HEK293 (cell line): ENCODE measurements around the gene KATNAL1.

ENCODE experiments used
- CTCF ChIA-PET: fragments of 350-600 bp; formaldehyde crosslinking; extraction: SDS; loops from one replicate; lab custom pipeline; 2021; ENCODE audit warnings: antibody characterized with exemption; lab: Yijun Ruan, JAX
- POLR2A ChIA-PET: fragments of 300-600 bp; formaldehyde crosslinking; extraction: SDS; loops from one replicate; lab custom pipeline; 2020; ENCODE audit warnings: antibody characterized with exemption, inconsistent platforms; lab: Yijun Ruan, JAX
- H3K27ac ChIP-seq: fragments of 200-500 bp; sonication (Bioruptor generic); 2 replicates; pipeline ENCODE4 v1.5.1; 2014; ENCODE audit warnings: low read depth, low read length, control low read depth, inconsistent platforms; ENCODE audit errors: extremely low read depth
- H3K36me3 ChIP-seq, 2 experiments: fragments of 200-500 bp in 1 of 2; sonication (Bioruptor generic) in 1 of 2; 1 replicate in 1 of 2; 2 replicates in 1 of 2; pipeline ENCODE4 v1.5.1; 2014 to 2017; ENCODE audit warnings: inconsistent platforms in 2 of 2, low read length in 2 of 2; ENCODE audit not compliant: control insufficient read depth in 2 of 2, insufficient read depth in 1 of 2
- H3K4me1 ChIP-seq: fragments of 200-500 bp; sonication (Bioruptor generic); 2 replicates; pipeline ENCODE4 v1.5.1; 2014; ENCODE audit warnings: mild to moderate bottlenecking, low read length, inconsistent platforms; ENCODE audit not compliant: control insufficient read depth, insufficient read depth
- H3K4me3 ChIP-seq: 2 replicates; pipeline ENCODE4 v1.5.1; 2011; ENCODE audit warnings: low read depth, mild to moderate bottlenecking, control low read depth, low read length, moderate library complexity
- H3K9me3 ChIP-seq: fragments of 200-500 bp; sonication (Bioruptor generic); 2 replicates; pipeline ENCODE4 v1.5.1; 2014; ENCODE audit warnings: low read depth, low read length, inconsistent platforms; ENCODE audit not compliant: control insufficient read depth, insufficient read depth
- EGR2 ChIP-seq: fragments of 450-650 bp; formaldehyde crosslinking; IDR thresholded peaks from 2 replicates; pipeline ENCODE4 v1.5.1; 2016; ENCODE audit warnings: low read depth, missing biosample characterization, missing genetic modification characterization
- GLIS1 ChIP-seq: fragments of 450-650 bp; formaldehyde crosslinking; IDR thresholded peaks from 2 replicates; pipeline ENCODE4 v1.5.1; 2016; ENCODE audit warnings: missing biosample characterization, missing genetic modification characterization
- HOXD13 ChIP-seq: sonication (generic); formaldehyde crosslinking; IDR thresholded peaks from 2 replicates; pipeline ENCODE4 v1.8.0; 2022; ENCODE audit warnings: missing genetic modification reagents, borderline replicate concordance
- KLF17 ChIP-seq: fragments of 450-650 bp; formaldehyde crosslinking; IDR thresholded peaks from 2 replicates; pipeline ENCODE4 v1.5.1; 2016; ENCODE audit warnings: missing biosample characterization, missing genetic modification characterization
- MEIS1 ChIP-seq: sonication (generic); formaldehyde crosslinking; IDR thresholded peaks from 2 replicates; pipeline ENCODE4 v1.8.1; 2022; ENCODE audit warnings: missing genetic modification reagents, mild to moderate bottlenecking, borderline replicate concordance
- SCRT2 ChIP-seq: fragments of 450-650 bp; formaldehyde crosslinking; IDR thresholded peaks from 2 replicates; pipeline ENCODE4 v1.5.1; 2016; ENCODE audit warnings: missing biosample characterization, missing genetic modification characterization
- SP7 ChIP-seq: fragments of 450-650 bp; formaldehyde crosslinking; IDR thresholded peaks from 2 replicates; pipeline ENCODE4 v1.5.1; 2016; ENCODE audit warnings: missing biosample characterization, missing genetic modification characterization
- ZFP37 ChIP-seq: fragments of 450-650 bp; formaldehyde crosslinking; IDR thresholded peaks from 2 replicates; pipeline ENCODE4 v1.5.1; 2016; ENCODE audit warnings: missing biosample characterization, missing genetic modification characterization
- ZFP69B ChIP-seq: fragments of 450-650 bp; formaldehyde crosslinking; IDR thresholded peaks from 2 replicates; pipeline ENCODE4 v1.5.1; 2016; ENCODE audit warnings: missing biosample characterization, missing genetic modification characterization
- ZNF132 ChIP-seq: fragments of 450-650 bp; formaldehyde crosslinking; IDR thresholded peaks from 2 replicates; pipeline ENCODE4 v1.5.1; 2017; ENCODE audit warnings: missing biosample characterization, missing genetic modification characterization, borderline replicate concordance
- ZNF184 ChIP-seq: fragments of 450-650 bp; IDR thresholded peaks from 2 replicates; pipeline ENCODE4 v1.5.1; 2018; ENCODE audit warnings: missing biosample characterization, mild to moderate bottlenecking, missing genetic modification characterization
- ZNF274 ChIP-seq, 2 experiments: fragments of 200-500 bp in 1 of 2; fragments of 450-650 bp in 1 of 2; sonication (Bioruptor generic) in 1 of 2; formaldehyde crosslinking in 1 of 2; IDR thresholded peaks; 2 replicates each; pipeline versions ENCODE4 v1.5.1 to v1.6.1; 2014 to 2016; ENCODE audit warnings: borderline replicate concordance in 1 of 2, inconsistent platforms in 1 of 2, low read length in 1 of 2, missing biosample characterization in 1 of 2, missing genetic modification characterization in 1 of 2
- ZNF48 ChIP-seq: fragments of 450-650 bp; formaldehyde crosslinking; IDR thresholded peaks from 2 replicates; pipeline ENCODE4 v1.5.1; 2016; ENCODE audit warnings: missing biosample characterization, missing genetic modification characterization
- ZNF514 ChIP-seq: fragments of 450-650 bp; formaldehyde crosslinking; IDR thresholded peaks from 2 replicates; pipeline ENCODE4 v1.5.1; 2016; ENCODE audit warnings: missing biosample characterization, missing genetic modification characterization
- ZNF600 ChIP-seq: fragments of 450-650 bp; formaldehyde crosslinking; IDR thresholded peaks from 2 replicates; pipeline ENCODE4 v1.5.1; 2016; ENCODE audit warnings: missing biosample characterization, missing genetic modification characterization
- ZNF624 ChIP-seq: fragments of 450-650 bp; formaldehyde crosslinking; IDR thresholded peaks from 2 replicates; pipeline ENCODE4 v1.5.1; 2017; ENCODE audit warnings: missing biosample characterization, missing genetic modification characterization
- ZNF654 ChIP-seq: fragments of 450-650 bp; formaldehyde crosslinking; IDR thresholded peaks from 2 replicates; pipeline ENCODE4 v1.5.1; 2016; ENCODE audit warnings: low read depth, missing biosample characterization, missing genetic modification characterization
- ZNF785 ChIP-seq: fragments of 450-650 bp; formaldehyde crosslinking; IDR thresholded peaks from 2 replicates; pipeline ENCODE4 v1.5.1; 2016; ENCODE audit warnings: missing biosample characterization, missing genetic modification characterization
- ZSCAN16 ChIP-seq: fragments of 450-650 bp; formaldehyde crosslinking; IDR thresholded peaks from 2 replicates; pipeline ENCODE4 v1.5.1; 2016; ENCODE audit warnings: missing biosample characterization, missing genetic modification characterization
- TF ChIP-seq, protein P1 (sequence below): fragments of 450-650 bp; formaldehyde crosslinking; IDR thresholded peaks from 2 replicates; pipeline ENCODE4 v1.5.1; 2016; ENCODE audit warnings: missing biosample characterization, missing genetic modification characterization, low read depth
- TF ChIP-seq, protein P2 (sequence below): sonication (generic); formaldehyde crosslinking; IDR thresholded peaks from 2 replicates; pipeline ENCODE4 v1.8.1; 2022; ENCODE audit warnings: mild to moderate bottlenecking, moderate library complexity, missing genetic modification reagents
- TF ChIP-seq, protein P3 (sequence below): fragments of 450-650 bp; formaldehyde crosslinking; IDR thresholded peaks from 2 replicates; pipeline ENCODE4 v1.5.1; 2016; ENCODE audit warnings: missing biosample characterization, missing genetic modification characterization
- TF ChIP-seq, protein P4 (sequence below): fragments of 450-650 bp; formaldehyde crosslinking; IDR thresholded peaks from 2 replicates; pipeline ENCODE4 v1.5.1; 2016; ENCODE audit warnings: missing biosample characterization, missing genetic modification characterization, borderline replicate concordance

KATNAL1 gene

DNA sequence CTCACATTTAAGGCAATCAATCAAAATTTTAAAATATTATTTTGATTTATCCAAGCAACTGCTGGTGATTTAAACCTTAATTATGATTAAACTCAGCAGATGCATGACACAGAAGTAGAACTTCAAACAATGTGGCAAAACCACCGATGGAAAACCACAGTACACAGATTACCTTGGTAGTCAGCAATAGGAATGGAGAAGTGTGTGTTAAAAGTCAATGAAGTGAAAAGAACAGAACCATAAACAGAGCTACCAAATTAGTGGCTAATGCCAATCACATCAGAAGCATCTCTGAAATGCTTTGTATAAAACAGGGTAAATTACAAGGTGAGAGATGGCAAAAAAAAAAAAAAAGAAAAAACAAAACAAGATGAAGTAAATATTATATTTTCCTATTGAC, 31.2 kb downstream of the KATNAL1 start (continued):
- TF ChIP-seq SP7, result no peak
- no peak for TF ChIP-seq ZNF274 (IDR thresholded peaks at IDR 0.05; ENCODE audit: low read length)
- TF ChIP-seq ZNF274 (tag by site-specific recombination; IDR thresholded peaks at IDR 0.05; ENCODE audit: borderline replicate concordance), result no peak
- no peak for TF ChIP-seq ZNF48 (tag by site-specific recombination)
- TF ChIP-seq ZNF600 (tag by site-specific recombination), result no peak
- TF ChIP-seq ZNF132 (tag by site-specific recombination), result no peak
- TF ChIP-seq ZNF654 (tag by site-specific recombination), result no peak
- TF ChIP-seq ZNF785 (tag by site-specific recombination), result no peak
- TF ChIP-seq, protein P1, sequence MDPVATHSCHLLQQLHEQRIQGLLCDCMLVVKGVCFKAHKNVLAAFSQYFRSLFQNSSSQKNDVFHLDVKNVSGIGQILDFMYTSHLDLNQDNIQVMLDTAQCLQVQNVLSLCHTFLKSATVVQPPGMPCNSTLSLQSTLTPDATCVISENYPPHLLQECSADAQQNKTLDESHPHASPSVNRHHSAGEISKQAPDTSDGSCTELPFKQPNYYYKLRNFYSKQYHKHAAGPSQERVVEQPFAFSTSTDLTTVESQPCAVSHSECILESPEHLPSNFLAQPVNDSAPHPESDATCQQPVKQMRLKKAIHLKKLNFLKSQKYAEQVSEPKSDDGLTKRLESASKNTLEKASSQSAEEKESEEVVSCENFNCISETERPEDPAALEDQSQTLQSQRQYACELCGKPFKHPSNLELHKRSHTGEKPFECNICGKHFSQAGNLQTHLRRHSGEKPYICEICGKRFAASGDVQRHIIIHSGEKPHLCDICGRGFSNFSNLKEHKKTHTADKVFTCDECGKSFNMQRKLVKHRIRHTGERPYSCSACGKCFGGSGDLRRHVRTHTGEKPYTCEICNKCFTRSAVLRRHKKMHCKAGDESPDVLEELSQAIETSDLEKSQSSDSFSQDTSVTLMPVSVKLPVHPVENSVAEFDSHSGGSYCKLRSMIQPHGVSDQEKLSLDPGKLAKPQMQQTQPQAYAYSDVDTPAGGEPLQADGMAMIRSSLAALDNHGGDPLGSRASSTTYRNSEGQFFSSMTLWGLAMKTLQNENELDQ, result no peak
- TF ChIP-seq ZNF514 (tag by site-specific recombination), result no peak

DNA sequence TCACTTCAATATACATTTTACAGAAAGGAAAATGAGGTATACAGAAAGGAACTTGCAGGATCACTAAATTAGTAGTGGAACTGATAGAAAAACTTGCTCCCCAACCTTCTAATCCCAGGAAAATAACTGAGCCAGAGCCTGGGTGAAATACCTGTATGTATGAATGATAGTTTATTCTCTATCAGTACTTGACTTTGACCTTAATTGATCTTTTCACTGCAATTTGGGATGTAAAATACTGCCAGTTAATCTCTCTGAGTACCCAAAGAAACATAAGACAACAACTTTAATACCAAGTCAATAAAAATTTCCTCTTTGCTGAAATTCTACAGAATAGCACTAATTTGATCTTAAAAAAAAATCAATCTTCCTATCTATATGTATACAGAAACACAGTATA, 33.3 kb downstream of the KATNAL1 start:
- CTCF ChIA-PET, result no interaction called here
- TF ChIP-seq HOXD13 (CRISPR knock-in tag) (no peak), SCRT2 (no peak), MEIS1 (CRISPR knock-in tag) (no peak), ZFP69B (tag by site-specific recombination) (no peak), EGR2 (tag by site-specific recombination) (no peak), ZNF184 (no peak), ZNF624 (tag by site-specific recombination) (no peak), ZSCAN16 (tag by site-specific recombination) (no peak), ZFP37 (no peak), GLIS1 (tag by site-specific recombination) (no peak), KLF17 (tag by site-specific recombination) (no peak)
- TF ChIP-seq, protein P2, sequence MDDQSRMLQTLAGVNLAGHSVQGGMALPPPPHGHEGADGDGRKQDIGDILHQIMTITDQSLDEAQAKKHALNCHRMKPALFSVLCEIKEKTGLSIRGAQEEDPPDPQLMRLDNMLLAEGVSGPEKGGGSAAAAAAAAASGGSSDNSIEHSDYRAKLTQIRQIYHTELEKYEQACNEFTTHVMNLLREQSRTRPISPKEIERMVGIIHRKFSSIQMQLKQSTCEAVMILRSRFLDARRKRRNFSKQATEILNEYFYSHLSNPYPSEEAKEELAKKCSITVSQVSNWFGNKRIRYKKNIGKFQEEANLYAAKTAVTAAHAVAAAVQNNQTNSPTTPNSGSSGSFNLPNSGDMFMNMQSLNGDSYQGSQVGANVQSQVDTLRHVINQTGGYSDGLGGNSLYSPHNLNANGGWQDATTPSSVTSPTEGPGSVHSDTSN (CRISPR knock-in tag), result no peak
- TF ChIP-seq, protein P3, sequence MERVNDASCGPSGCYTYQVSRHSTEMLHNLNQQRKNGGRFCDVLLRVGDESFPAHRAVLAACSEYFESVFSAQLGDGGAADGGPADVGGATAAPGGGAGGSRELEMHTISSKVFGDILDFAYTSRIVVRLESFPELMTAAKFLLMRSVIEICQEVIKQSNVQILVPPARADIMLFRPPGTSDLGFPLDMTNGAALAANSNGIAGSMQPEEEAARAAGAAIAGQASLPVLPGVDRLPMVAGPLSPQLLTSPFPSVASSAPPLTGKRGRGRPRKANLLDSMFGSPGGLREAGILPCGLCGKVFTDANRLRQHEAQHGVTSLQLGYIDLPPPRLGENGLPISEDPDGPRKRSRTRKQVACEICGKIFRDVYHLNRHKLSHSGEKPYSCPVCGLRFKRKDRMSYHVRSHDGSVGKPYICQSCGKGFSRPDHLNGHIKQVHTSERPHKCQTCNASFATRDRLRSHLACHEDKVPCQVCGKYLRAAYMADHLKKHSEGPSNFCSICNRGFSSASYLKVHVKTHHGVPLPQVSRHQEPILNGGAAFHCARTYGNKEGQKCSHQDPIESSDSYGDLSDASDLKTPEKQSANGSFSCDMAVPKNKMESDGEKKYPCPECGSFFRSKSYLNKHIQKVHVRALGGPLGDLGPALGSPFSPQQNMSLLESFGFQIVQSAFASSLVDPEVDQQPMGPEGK (tag by site-specific recombination), result no peak
- TF ChIP-seq, protein P4, sequence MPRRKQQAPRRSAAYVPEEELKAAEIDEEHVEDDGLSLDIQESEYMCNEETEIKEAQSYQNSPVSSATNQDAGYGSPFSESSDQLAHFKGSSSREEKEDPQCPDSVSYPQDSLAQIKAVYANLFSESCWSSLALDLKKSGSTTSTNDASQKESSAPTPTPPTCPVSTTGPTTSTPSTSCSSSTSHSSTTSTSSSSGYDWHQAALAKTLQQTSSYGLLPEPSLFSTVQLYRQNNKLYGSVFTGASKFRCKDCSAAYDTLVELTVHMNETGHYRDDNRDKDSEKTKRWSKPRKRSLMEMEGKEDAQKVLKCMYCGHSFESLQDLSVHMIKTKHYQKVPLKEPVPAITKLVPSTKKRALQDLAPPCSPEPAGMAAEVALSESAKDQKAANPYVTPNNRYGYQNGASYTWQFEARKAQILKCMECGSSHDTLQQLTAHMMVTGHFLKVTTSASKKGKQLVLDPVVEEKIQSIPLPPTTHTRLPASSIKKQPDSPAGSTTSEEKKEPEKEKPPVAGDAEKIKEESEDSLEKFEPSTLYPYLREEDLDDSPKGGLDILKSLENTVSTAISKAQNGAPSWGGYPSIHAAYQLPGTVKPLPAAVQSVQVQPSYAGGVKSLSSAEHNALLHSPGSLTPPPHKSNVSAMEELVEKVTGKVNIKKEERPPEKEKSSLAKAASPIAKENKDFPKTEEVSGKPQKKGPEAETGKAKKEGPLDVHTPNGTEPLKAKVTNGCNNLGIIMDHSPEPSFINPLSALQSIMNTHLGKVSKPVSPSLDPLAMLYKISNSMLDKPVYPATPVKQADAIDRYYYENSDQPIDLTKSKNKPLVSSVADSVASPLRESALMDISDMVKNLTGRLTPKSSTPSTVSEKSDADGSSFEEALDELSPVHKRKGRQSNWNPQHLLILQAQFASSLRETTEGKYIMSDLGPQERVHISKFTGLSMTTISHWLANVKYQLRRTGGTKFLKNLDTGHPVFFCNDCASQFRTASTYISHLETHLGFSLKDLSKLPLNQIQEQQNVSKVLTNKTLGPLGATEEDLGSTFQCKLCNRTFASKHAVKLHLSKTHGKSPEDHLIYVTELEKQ (tag by site-specific recombination), result no peak

More for the DNA sequence above, 33.3 kb downstream of the KATNAL1 start:
- no peak overlapping the region for H3K4me3 ChIP-seq
- peaks cover 3 to 29% of the 10 kb centered on the region in 2 experiments; a peak in 1 of 3 replicates for H3K36me3 ChIP-seq
- POLR2A ChIA-PET, result no interaction called here
- H3K4me1 ChIP-seq, result no peaks in the 10 kb centered on the region
- no peak overlapping the region for H3K27ac ChIP-seq
- no peaks in the 10 kb centered on the region for H3K9me3 ChIP-seq
